GM12878 (cell line): ENCODE results near the gene GARIN5A. TPM values are rescaled to one million over a fixed set of nuclear protein-coding genes. Genes with fewer than 3 reads are reported as not detected.

Experiments used
- CTCF ChIP-seq, 3 experiments: IDR thresholded peaks in 2 of 3; conservative IDR thresholded peaks in 1 of 3; 2 replicates each; pipeline ENCODE4 v1.5.1; 2011; ENCODE audit warnings: low read depth in 3 of 3, low read length in 3 of 3, mild to moderate bottlenecking in 3 of 3, control low read depth in 2 of 3, moderate library complexity in 2 of 3, inconsistent platforms in 1 of 3, mixed read lengths in 1 of 3; ENCODE audit not compliant: control insufficient read depth in 2 of 3, insufficient read depth in 1 of 3; ENCODE audit errors: extremely low read depth in 1 of 3
- DPF2 ChIP-seq: fragments of 450-650 bp; IDR thresholded peaks from 2 replicates; pipeline ENCODE4 v1.6.1; 2017; ENCODE audit warnings: mild to moderate bottlenecking
- E2F4 ChIP-seq: IDR thresholded peaks from 2 replicates; pipeline ENCODE4 v1.6.1; 2012; ENCODE audit warnings: low read depth, low read length, improper control_type of control experiment
- ELK1 ChIP-seq: IDR thresholded peaks from 2 replicates; pipeline ENCODE4 v1.6.1; 2012; ENCODE audit warnings: low read depth, low read length, improper control_type of control experiment
- HSF1 ChIP-seq: fragments of 150-350 bp; IDR thresholded peaks from 2 replicates; pipeline ENCODE4 v1.6.1; 2014; ENCODE audit warnings: mild to moderate bottlenecking, low read depth, low read length
- PKNOX1 ChIP-seq: fragments of 450-650 bp; IDR thresholded peaks from 2 replicates; pipeline ENCODE4 v1.6.1; 2016; ENCODE audit warnings: mild to moderate bottlenecking
- RCOR1 ChIP-seq: conservative IDR thresholded peaks from 2 replicates; pipeline ENCODE4 v1.6.1; 2012; ENCODE audit warnings: low read depth, low read length, improper control_type of control experiment
- USF2 ChIP-seq: IDR thresholded peaks from 2 replicates; pipeline ENCODE4 v1.6.1; 2011; ENCODE audit warnings: low read depth, low read length, improper control_type of control experiment, borderline replicate concordance
- polyA plus RNA-seq, 11 experiments: library from polyadenylated mRNA; depleted of rRNA in 4 of 11; unstranded in 6 of 11; stranded (reverse) in 5 of 11; fragments of >200 nt; fragmentation: Nextera tagmentation in 4 of 11; fragmentation: Illumina TruSeq in 1 of 11; extraction: Ambion mirVana in 4 of 11; extraction: Trizol in 1 of 11; gene quantifications; 1 replicate in 1 of 11; 2 replicates in 10 of 11; pipeline versions ENCODE4 v1.2.1 to v1.2.3, GENCODE V29; 2011 to 2016; ENCODE audit warnings: inconsistent platforms in 2 of 11, missing spikeins in 2 of 11, low read depth in 1 of 11
- total RNA-seq, 4 experiments: library from RNA; depleted of rRNA in 3 of 4; stranded (reverse); fragments of >200 nt in 3 of 4; fragmentation: Illumina TruSeq in 1 of 4; extraction: Trizol in 1 of 4; gene quantifications; 2 replicates each; pipeline versions ENCODE4 v1.2.1 to v1.2.3, GENCODE V29; 2013 to 2021

The GARIN5A gene
- total and polyA plus RNA-seq, 10 of the 15 experiments (the other 5 are each of a cell fraction or from before 2014, with no cell fraction given) = 0.18 to 1.2 (median 0.24) TPM; not detected in 6

GRCh38 chr19:50494186-50495019 is 17.8 kb upstream of the GARIN5A start (continued):
- TF ChIP-seq ELK1 = no peak
- TF ChIP-seq PKNOX1 = no peak
- no peak for TF ChIP-seq E2F4
- no peak for TF ChIP-seq DPF2
- no peak for TF ChIP-seq HSF1
- no peak for TF ChIP-seq RCOR1
- TF ChIP-seq USF2 = no peak
- TF ChIP-seq CTCF (IDR thresholded peaks at IDR 0.05 in 2 of 3, conservative IDR thresholded peaks at IDR 0.05 in 1 of 3; ENCODE audit: control insufficient read depth in 2 of 3, extremely low read depth in 1 of 3, insufficient read depth in 1 of 3, low read depth in 3 of 3, low read length in 3 of 3) = no peak
- TF ChIP-seq, all 136 proteins: peak for 0
